Fibroblast of villous mesenchyme (primary cell): ENCODE results near the gene SV2A. TPM values are rescaled to one million over a fixed set of nuclear protein-coding genes. Genes with fewer than 3 reads are reported as not detected.
A peak's percentile ranks its signal among the peaks of the same experiment; 100 is the strongest.
"Not testable (repeated sequence)": the region's sequence is repeated elsewhere in the genome, so short reads cannot be mapped to it uniquely, and the experiment has no call there.

Experiments used
- DNase-seq: peaks from one replicate; pipeline ENCODE4 v3.0.0-alpha.2; 2010; ENCODE audit warnings: low read depth
- H3K4me3 ChIP-seq: 2 replicates; pipeline ENCODE4 v1.5.1; 2011; ENCODE audit warnings: low read depth, mild to moderate bottlenecking, low read length
- CTCF ChIP-seq: IDR thresholded peaks from 2 replicates; pipeline ENCODE4 v1.5.1; 2012; ENCODE audit warnings: low read depth, mild to moderate bottlenecking, low read length; ENCODE audit not compliant: insufficient read depth
- total RNA-seq: library from RNA; depleted of rRNA; stranded (reverse); fragments of >200 nt; gene quantifications from 2 replicates; pipeline ENCODE4 v1.2.3, GENCODE V29; 2012

Gene SV2A
- total RNA-seq, result 19.4 and 25.8 TPM in 2 replicates

GRCh38 chr1:149917571-149918144 is at the start of gene SV2A:
SV2A (minus strand) TSS chr1:149917844; CDS start chr1:149913840, 4,004 bp downstream.
- TF ChIP-seq CTCF, result no peak
- DNase-seq, result peak; percentile 81
- H3K4me3 ChIP-seq, result peak within 1 kb of the TSS; percentile 87

DNA sequence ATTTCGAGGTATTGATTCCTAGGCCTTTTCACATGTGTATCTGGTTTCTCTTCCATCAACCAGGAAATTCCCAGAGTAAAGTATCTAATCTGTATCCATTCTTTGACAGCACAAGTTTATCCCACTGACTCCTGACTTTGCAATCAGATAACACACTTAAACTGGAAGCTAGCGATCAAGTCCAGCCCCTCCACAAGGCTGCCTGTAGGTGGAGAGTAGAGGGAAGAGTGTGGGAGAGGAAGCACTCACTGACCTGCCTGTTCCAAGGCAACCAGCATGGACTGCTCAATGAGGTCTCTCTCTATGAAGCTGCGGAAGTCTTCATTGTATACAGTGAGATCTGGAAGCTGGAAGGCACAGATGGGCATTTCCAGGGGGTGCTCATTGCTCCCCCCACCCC is 49.4 kb upstream of the SV2A start:
- H3K4me3 ChIP-seq, result no peak overlapping the region
- TF ChIP-seq CTCF, result no peak
- no peak for DNase-seq

DNA sequence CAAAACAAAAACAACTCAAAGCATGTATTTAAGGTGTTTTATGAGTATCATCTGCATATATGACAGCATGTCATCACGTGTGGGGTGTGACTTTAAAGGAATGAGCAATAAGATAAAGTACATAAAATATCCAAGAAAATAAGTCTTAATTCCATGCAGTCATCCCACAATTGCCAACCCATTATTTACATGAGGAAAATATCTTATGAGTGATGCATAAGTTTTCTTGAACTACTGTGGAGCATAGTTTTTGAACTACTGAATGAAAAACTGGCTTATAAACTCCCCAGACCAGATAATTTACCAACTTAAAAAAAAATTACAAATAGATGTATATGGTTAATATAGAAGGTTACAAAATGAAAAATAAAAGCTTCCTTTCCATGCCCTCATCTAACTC is 48.8 kb upstream of the SV2A start:
- DNase-seq, result no peak
- no peak for TF ChIP-seq CTCF

DNA sequence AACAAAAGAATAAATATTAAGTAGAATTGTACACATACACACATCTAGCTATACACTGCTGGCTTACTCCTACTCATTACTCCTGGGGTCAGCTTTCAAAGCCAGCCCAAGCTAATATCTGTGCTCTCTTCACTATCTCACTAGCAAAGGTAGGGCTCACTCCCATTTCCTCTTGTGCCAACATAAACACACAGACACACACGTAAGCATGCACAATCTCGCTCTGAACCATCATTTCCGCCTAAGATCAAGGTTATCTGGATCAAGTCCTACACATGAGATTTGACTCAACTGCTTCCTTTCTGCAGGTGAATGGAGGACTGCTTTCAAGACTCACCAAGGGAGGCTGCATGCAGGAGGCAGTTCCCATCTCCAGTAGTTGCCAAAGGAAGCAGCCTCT is 47.8 kb upstream of the SV2A start:
- no peak for DNase-seq
- no peak overlapping the region for H3K4me3 ChIP-seq
- no peak for TF ChIP-seq CTCF

More for the DNA sequence above, 48.8 kb upstream of the SV2A start:
- H3K4me3 ChIP-seq, result no peak overlapping the region

GRCh38 chr1:149963358-149963757 is 45.7 kb upstream of the SV2A start:
- no peak for TF ChIP-seq CTCF
- peak; percentile 86 for DNase-seq
- no peak overlapping the region for H3K4me3 ChIP-seq

DNA sequence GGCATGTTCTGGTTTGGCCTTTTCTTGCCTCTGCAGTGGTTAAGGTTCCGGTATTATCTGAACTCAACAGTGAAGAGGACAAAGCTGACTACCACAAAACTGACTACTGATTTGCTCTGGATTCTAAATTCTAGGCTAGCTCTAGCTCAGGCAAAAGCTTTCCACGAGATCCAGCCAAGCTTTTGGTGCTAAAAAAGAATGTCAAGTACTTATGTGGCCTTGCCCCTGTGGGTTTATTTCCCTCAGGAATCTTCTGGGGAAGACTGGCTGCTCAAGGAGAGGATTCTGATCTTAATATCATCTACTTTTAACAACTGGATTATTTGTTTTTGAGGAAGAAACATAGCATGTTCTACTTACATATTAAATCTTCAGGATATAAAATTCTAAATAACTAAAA is 45.1 kb upstream of the SV2A start:
- no peak for DNase-seq
- no peak for TF ChIP-seq CTCF
- H3K4me3 ChIP-seq, result no peak overlapping the region

DNA sequence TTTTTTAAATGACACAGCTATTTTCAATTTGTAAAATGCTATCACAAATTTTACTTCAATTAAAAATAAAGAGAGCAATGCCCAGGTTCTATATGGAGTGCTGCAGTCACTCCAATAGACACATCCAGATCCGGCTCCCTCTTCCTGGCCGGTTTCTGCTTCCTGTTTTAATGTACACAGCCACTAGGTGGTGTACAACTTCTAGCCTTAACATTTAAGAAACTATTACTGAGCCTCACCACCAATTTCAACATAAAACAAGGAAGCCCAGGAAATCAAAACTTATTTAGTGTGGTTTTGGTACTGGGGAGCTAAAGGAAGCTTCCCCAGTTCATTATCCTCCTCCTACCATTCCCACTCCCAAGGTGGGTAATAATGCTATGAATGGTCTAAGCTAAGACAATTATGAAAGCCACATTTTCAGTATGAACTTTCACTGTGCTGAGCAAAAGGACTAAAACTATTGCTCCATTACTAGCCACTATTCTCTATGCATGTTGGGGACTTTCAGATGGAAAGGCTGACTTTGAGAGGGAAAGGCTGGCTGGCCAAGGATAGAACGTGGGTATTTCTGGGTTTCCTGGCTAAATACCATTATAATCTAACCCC is 44.5 kb upstream of the SV2A start:
- H3K4me3 ChIP-seq, result no peak overlapping the region
- TF ChIP-seq CTCF, result peak; percentile 70
- peak; percentile 85 for DNase-seq

- DNase-seq, H3K4me3 ChIP-seq: not testable (repeated sequence)
Observed at GRCh38 chr1:149957548-149957947, 39.9 kb upstream of the SV2A start.
